SK-N-SH (cell line): ENCODE data around the gene ASIC2. TPM values are rescaled to one million over a fixed set of nuclear protein-coding genes. Genes with fewer than 3 reads are reported as not detected.

Experiments used
- CTCF ChIA-PET: fragments of 300-600, 350-600 bp; formaldehyde crosslinking; extraction: SDS; loops from one replicate; lab custom pipeline; 2021; lab: Yijun Ruan, JAX
- POLR2A ChIA-PET: fragments of 350-600 bp; sonication (Branson Sonifier 250); formaldehyde crosslinking; extraction: SDS; loops from one replicate; lab custom pipeline; 2020; ENCODE audit warnings: antibody characterized with exemption, inconsistent platforms; lab: Yijun Ruan, JAX
- DNase-seq: peaks from one replicate; pipeline ENCODE4 v3.0.0; 2012
- H2AFZ ChIP-seq: fragments of 200-600 bp; sonication (generic); 2 replicates; pipeline ENCODE4 v1.8.1; 2016; ENCODE audit warnings: antibody characterized with exemption, mild to moderate bottlenecking, low read depth
- H3F3A ChIP-seq: fragments of 200-600 bp; sonication (generic); replicated peaks from 2 replicates; pipeline ENCODE3; 2016; ENCODE audit warnings: antibody characterized with exemption, mild to moderate bottlenecking; ENCODE audit not compliant: insufficient read depth
- H3K27ac ChIP-seq, 2 experiments: fragments of 200-500 bp in 1 of 2; fragments of 200-600 bp in 1 of 2; sonication (Bioruptor generic) in 1 of 2; sonication (generic), shearing (Covaris generic) in 1 of 2; 2 replicates each; pipeline versions ENCODE4 v1.5.1 to v1.6.1; 2014 to 2016; ENCODE audit warnings: low read depth in 2 of 2, inconsistent platforms in 1 of 2, low read length in 1 of 2, mild to moderate bottlenecking in 1 of 2, mixed read lengths in 1 of 2
- H3K27me3 ChIP-seq: fragments of 200-600 bp; sonication (generic), shearing (Covaris generic); 2 replicates; pipeline ENCODE4 v1.6.1; 2016; ENCODE audit warnings: mixed run types; ENCODE audit not compliant: insufficient read depth
- H3K36me3 ChIP-seq, 2 experiments: fragments of 200-500 bp in 1 of 2; fragments of 200-600 bp in 1 of 2; sonication (Bioruptor generic) in 1 of 2; sonication (generic) in 1 of 2; replicated peaks in 1 of 2; 2 replicates each; pipeline versions ENCODE3 to v1.5.1; 2014 to 2016; ENCODE audit warnings: low read length in 1 of 2, mild to moderate bottlenecking in 1 of 2; ENCODE audit not compliant: insufficient read depth in 2 of 2, control insufficient read depth in 1 of 2
- H3K4me1 ChIP-seq, 2 experiments: fragments of 200-500 bp in 1 of 2; fragments of 200-600 bp in 1 of 2; sonication (Bioruptor generic) in 1 of 2; sonication (generic), shearing (Covaris generic) in 1 of 2; 2 replicates each; pipeline versions ENCODE4 v1.5.1 to v1.6.1; 2014 to 2016; ENCODE audit warnings: low read depth in 1 of 2, low read length in 1 of 2, mixed run types in 1 of 2; ENCODE audit not compliant: insufficient read depth in 2 of 2, control insufficient read depth in 1 of 2
- H3K4me2 ChIP-seq: fragments of 200-600 bp; sonication (generic), shearing (Covaris generic); 2 replicates; pipeline ENCODE4 v1.6.1; 2017; ENCODE audit warnings: mixed run types
- H3K4me3 ChIP-seq, 2 experiments: fragments of 200-500 bp in 1 of 2; fragments of 200-600 bp in 1 of 2; sonication (Bioruptor generic) in 1 of 2; sonication (generic), shearing (Covaris generic) in 1 of 2; 2 replicates each; pipeline versions ENCODE4 v1.5.1 to v1.8.1; 2014 to 2016; ENCODE audit warnings: low read depth in 2 of 2, inconsistent platforms in 1 of 2, low read length in 1 of 2, mild to moderate bottlenecking in 1 of 2, mixed read lengths in 1 of 2, moderate library complexity in 1 of 2
- H3K79me2 ChIP-seq: fragments of 200-600 bp; sonication (generic); 2 replicates; pipeline ENCODE4 v1.8.1; 2017; ENCODE audit warnings: mild to moderate bottlenecking; ENCODE audit not compliant: insufficient read depth
- H3K9ac ChIP-seq: fragments of 200-600 bp; sonication (generic); 2 replicates; pipeline ENCODE4 v1.6.1; 2017; ENCODE audit warnings: mixed run types
- H3K9me2 ChIP-seq: fragments of 200-600 bp; sonication (generic); 2 replicates; pipeline ENCODE4 v1.6.1; 2017; ENCODE audit warnings: mixed run types
- H3K9me3 ChIP-seq: fragments of 200-600 bp; sonication (generic); 2 replicates; pipeline ENCODE4 v1.6.1; 2017; ENCODE audit warnings: mixed run types, mild to moderate bottlenecking, moderate library complexity
- H4K20me1 ChIP-seq: fragments of 200-600 bp; sonication (generic); 2 replicates; pipeline ENCODE4 v1.6.1; 2017; ENCODE audit warnings: mild to moderate bottlenecking, mixed run types; ENCODE audit not compliant: insufficient read depth
- CTCF ChIP-seq: fragments of 200-600 bp; sonication (generic); IDR thresholded peaks from 2 replicates; pipeline ENCODE4 v1.6.1; 2017; ENCODE audit warnings: antibody characterized with exemption, mild to moderate bottlenecking, moderate library complexity
- FOSL2 ChIP-seq: IDR thresholded peaks from 2 replicates; pipeline ENCODE4 v1.4.0; 2012; ENCODE audit warnings: low read depth, mild to moderate bottlenecking, moderate library complexity, borderline replicate concordance
- FOXJ3 ChIP-seq: sonication (generic); formaldehyde crosslinking; IDR thresholded peaks from 2 replicates; pipeline ENCODE4 v1.5.1; 2020; ENCODE audit warnings: mild to moderate bottlenecking, missing genetic modification reagents
- FOXM1 ChIP-seq: IDR thresholded peaks from 2 replicates; pipeline ENCODE4 v1.4.0; 2012; ENCODE audit warnings: low read depth, mild to moderate bottlenecking
- IRF3 ChIP-seq: fragments of 150-350 bp; IDR thresholded peaks from 2 replicates; pipeline ENCODE4 v1.6.1; 2016; ENCODE audit warnings: mild to moderate bottlenecking, low read depth, low read length
- JUND ChIP-seq: IDR thresholded peaks from 2 replicates; pipeline ENCODE4 v1.4.0; 2012
- MEF2A ChIP-seq: IDR thresholded peaks from 2 replicates; pipeline ENCODE4 v1.4.0; 2012; ENCODE audit warnings: low read depth, borderline replicate concordance
- MXI1 ChIP-seq: IDR thresholded peaks from 2 replicates; pipeline ENCODE4 v1.6.1; 2012; ENCODE audit warnings: mild to moderate bottlenecking, low read depth, low read length, improper control_type of control experiment
- NFIC ChIP-seq: IDR thresholded peaks from 2 replicates; pipeline ENCODE4 v1.4.0; 2012; ENCODE audit warnings: borderline replicate concordance
- NRF1 ChIP-seq: IDR thresholded peaks from 2 replicates; pipeline ENCODE4 v1.6.1; 2012; ENCODE audit warnings: low read depth, mild to moderate bottlenecking, low read length
- POLR2AphosphoS5 ChIP-seq: IDR thresholded peaks from 2 replicates; pipeline ENCODE4 v1.6.1; 2012; ENCODE audit warnings: low read depth, low read length
- RAD21 ChIP-seq: IDR thresholded peaks from 2 replicates; pipeline ENCODE4 v1.6.1; 2012; ENCODE audit warnings: mild to moderate bottlenecking, low read length
- RXRA ChIP-seq: IDR thresholded peaks from 2 replicates; pipeline ENCODE4 v1.4.0; 2012; ENCODE audit warnings: low read depth, mild to moderate bottlenecking, borderline replicate concordance
- SIN3A ChIP-seq: IDR thresholded peaks from 2 replicates; pipeline ENCODE4 v1.6.1; 2012; ENCODE audit warnings: low read depth, mild to moderate bottlenecking, low read length, moderate library complexity, borderline replicate concordance
- SMC3 ChIP-seq: IDR thresholded peaks from 2 replicates; pipeline ENCODE4 v1.6.1; 2012; ENCODE audit warnings: low read depth, low read length, improper control_type of control experiment
- TAF1 ChIP-seq: IDR thresholded peaks from 2 replicates; pipeline ENCODE4 v1.6.1; 2012; ENCODE audit warnings: low read depth, mild to moderate bottlenecking, low read length, moderate library complexity, borderline replicate concordance
- TEAD4 ChIP-seq: IDR thresholded peaks from 2 replicates; pipeline ENCODE4 v1.4.0; 2012; ENCODE audit warnings: mild to moderate bottlenecking, borderline replicate concordance; ENCODE audit not compliant: insufficient read depth
- USF2 ChIP-seq: fragments of 150-350 bp; IDR thresholded peaks from 2 replicates; pipeline ENCODE4 v1.6.1; 2017; ENCODE audit warnings: antibody characterized with exemption, low read length, low read depth, borderline replicate concordance
- ZBTB33 ChIP-seq: IDR thresholded peaks from 2 replicates; pipeline ENCODE4 v1.4.0; 2012; ENCODE audit warnings: low read depth, borderline replicate concordance
- WGBS: methylation state at CpG from one replicate; pipeline ENCODE4 v1.1.6; 2017; ENCODE audit warnings: low lambda C conversion rate; 5-methylcytosine and 5-hydroxymethylcytosine counted together
- polyA plus RNA-seq, 3 experiments: library from polyadenylated mRNA; depleted of rRNA; stranded (reverse); fragments of >200 nt; gene quantifications; 2 replicates each; pipeline ENCODE4 v1.2.3, GENCODE V29; 2012

Gene ASIC2
- polyA plus RNA-seq, 1 of the 3 experiments (the other 2 are of a cell fraction) = 0.08 TPM

GRCh38 chr17:32976131-32976530 is 317.0 kb downstream of the ASIC2 start:
- Histone ChIP-seq H4K20me1 (no peaks in the 10 kb centered on the region), H3K4me2 (no peak overlapping the region), H3F3A (no peaks in the 10 kb centered on the region), H3K9ac (no peak overlapping the region), H3K27me3 (no peaks in the 10 kb centered on the region), H3K27ac (no peak overlapping the region), H3K4me3 (no peak overlapping the region), H2AFZ (no peak overlapping the region), H3K36me3 (no peaks in the 10 kb centered on the region), H3K9me3 (no peaks in the 10 kb centered on the region), H3K79me2 (no peaks in the 10 kb centered on the region), H3K9me2 (no peaks in the 10 kb centered on the region), H3K4me1 (no peaks in the 10 kb centered on the region)
- ChIA-PET POLR2A (no interaction called here), CTCF (interaction anchor here (0.8 to 1.5 kb wide), 4 partner anchors 21 to 74 kb away, joined by 3 to 11 read pairs (median 3); no protein-coding TSS in a partner anchor)
- no peak for DNase-seq
- TF ChIP-seq JUND (no peak), CTCF (no peak), SMC3 (no peak), SIN3A (no peak), RAD21 (no peak), MXI1 (no peak), RXRA (no peak), TAF1 (no peak), FOSL2 (no peak), POLR2AphosphoS5 (no peak), USF2 (no peak), ZBTB33 (no peak), TEAD4 (no peak), NRF1 (no peak), FOXM1 (no peak), IRF3 (no peak), MEF2A (no peak), FOXJ3 (CRISPR knock-in tag) (no peak), NFIC (no peak)
- WGBS = 64% methylated on average over 4 of the region's 4 CpGs
